Measurements from ENCODE around the gene HOXA7.

GRCh38 chr7:27156916-27157701 is 634 bp upstream of the HOXA7 start:
- TF ChIP-seq CTCF (IDR thresholded peaks at IDR 0.05) (no peak), POLR2A (IDR thresholded peaks at IDR 0.05) (no peak), POLR2AphosphoS5 (IDR thresholded peaks at IDR 0.05) (no peak)
